ENCODE measurements around the gene AREG. TPM values are rescaled to one million over a fixed set of nuclear protein-coding genes. Genes with fewer than 3 reads are reported as not detected.
"Not testable (repeated sequence)": the region's sequence is repeated elsewhere in the genome, so short reads cannot be mapped to it uniquely, and the experiment has no call there.

Gene AREG
- total and polyA plus RNA-seq, 2 of the 13 experiments (the other 11 are each of a cell fraction or from before 2014, with no cell fraction given) = 6.2 to 7.1 TPM

DNA sequence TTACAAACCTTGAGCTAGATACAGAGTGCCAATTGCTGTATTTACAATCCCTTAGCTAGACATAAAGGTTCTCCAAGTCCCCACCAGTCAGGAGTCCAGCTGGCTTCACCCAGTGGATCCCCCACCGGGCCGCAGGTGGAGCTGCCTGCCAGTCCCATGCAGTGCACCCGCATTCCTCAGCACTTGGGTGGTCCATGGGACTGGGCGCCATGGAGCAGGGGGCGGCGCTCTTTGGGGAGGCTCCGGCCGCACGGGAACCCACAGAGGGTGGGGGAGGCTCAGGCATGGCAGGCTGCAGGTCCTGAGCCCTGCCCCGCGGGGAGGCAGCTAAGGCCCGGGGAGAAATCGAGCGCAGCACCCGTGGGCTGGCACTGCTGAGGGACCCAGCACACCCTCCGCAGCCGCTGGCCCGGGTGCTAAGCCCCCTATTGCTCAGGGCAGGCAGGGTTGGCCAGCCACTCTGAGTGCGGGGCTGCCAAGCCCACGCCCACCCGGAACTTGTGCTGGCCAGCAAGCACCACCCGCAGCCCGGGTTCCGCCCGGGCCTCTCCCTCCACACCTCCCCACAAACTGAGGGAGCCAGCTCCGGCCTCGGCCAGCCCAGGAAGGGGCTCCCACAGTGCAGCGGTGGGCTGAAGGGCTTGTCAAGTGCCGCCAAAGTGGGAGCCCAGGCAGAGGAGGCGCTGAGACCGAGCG, 45.9 kb upstream of the AREG start:
- H3K36me3 ChIP-seq (replicated peaks in 1 of 2; ENCODE audit: control insufficient read depth in 1 of 2, insufficient read depth in 2 of 2, low read length in 2 of 2); H3K9me3 ChIP-seq (ENCODE audit: low read length); in situ Hi-C loops (cut with HindIII; ENCODE audit: extremely low pct_ligation_motif_present, low pct_unique_long_range_greater_than_20kb); intact Hi-C loops (cut with micrococcal nuclease; ENCODE audit: unreplicated experiment); CTCF ChIA-PET (ENCODE audit: low intra/inter-chr PET ratio, low total read pairs); DNase-seq (ENCODE audit: low spot score); BruUV-seq (replicated peaks); H2AFZ ChIP-seq (ENCODE audit: low read length); POLR2A ChIA-PET; H3K4me1 ChIP-seq (ENCODE audit: insufficient read depth, low read length); H3K9ac ChIP-seq (ENCODE audit: insufficient read depth, low read depth, low read length); H3K4me3 ChIP-seq (replicated peaks in 1 of 3; ENCODE audit: insufficient read depth in 1 of 3, low read depth in 2 of 3, low read length in 3 of 3); H3K4me2 ChIP-seq (ENCODE audit: low read depth, low read length); FAIRE-seq; H3K79me2 ChIP-seq (ENCODE audit: insufficient read depth, low read length); H4K20me1 ChIP-seq (ENCODE audit: insufficient read depth, low read length); H3K27ac ChIP-seq (ENCODE audit: extremely low read length, insufficient read depth, low read length); H3K27me3 ChIP-seq (ENCODE audit: control insufficient read depth in 1 of 2, insufficient read depth in 2 of 2, low read length in 2 of 2); ATAC-seq: not testable (repeated sequence)
- 97% methylated on average over 4 of the region's 32 CpGs for WGBS (ENCODE audit: low lambda C conversion rate)

DNA sequence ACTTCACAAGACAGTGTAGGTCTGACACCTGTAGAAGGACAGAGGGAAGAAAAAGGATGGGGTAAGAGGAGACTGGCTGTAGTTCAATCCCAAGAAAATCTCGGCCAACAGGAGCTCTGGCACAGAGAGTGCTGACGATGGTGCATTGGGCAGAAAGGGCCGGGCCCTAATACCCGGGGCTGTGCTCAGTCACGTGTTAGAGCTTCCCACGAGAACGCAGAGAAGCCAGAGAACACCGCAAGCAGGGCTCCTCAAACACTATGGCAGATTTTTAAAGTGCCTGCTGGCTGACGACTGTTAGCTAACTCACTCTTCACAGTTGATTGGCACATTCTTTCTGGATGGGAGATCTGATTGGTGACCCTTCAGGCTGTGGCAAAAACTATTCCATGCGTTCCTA, 44.5 kb upstream of the AREG start:
- in situ Hi-C loops (cut with HindIII; ENCODE audit: extremely low pct_ligation_motif_present, low pct_unique_long_range_greater_than_20kb) = no loop called here
- Histone ChIP-seq H3K9me3 (ENCODE audit: low read length) (no peaks in the 10 kb centered on the region), H2AFZ (ENCODE audit: low read length) (no peak overlapping the region), H3K27ac (ENCODE audit: extremely low read length, insufficient read depth, low read length) (no peak overlapping the region), H3K4me2 (ENCODE audit: low read depth, low read length) (no peak overlapping the region), H3K4me1 (ENCODE audit: insufficient read depth, low read length) (no peaks in the 10 kb centered on the region), H4K20me1 (ENCODE audit: insufficient read depth, low read length) (no peaks in the 10 kb centered on the region), H3K79me2 (ENCODE audit: insufficient read depth, low read length) (no peaks in the 10 kb centered on the region), H3K4me3 (replicated peaks in 1 of 3; ENCODE audit: insufficient read depth in 1 of 3, low read depth in 2 of 3, low read length in 3 of 3) (no peak overlapping the region), H3K27me3 (ENCODE audit: control insufficient read depth in 1 of 2, insufficient read depth in 2 of 2, low read length in 2 of 2) (no peaks in the 10 kb centered on the region), H3K36me3 (replicated peaks in 1 of 2; ENCODE audit: control insufficient read depth in 1 of 2, insufficient read depth in 2 of 2, low read length in 2 of 2) (no peaks in the 10 kb centered on the region), H3K9ac (ENCODE audit: insufficient read depth, low read depth, low read length) (no peak overlapping the region)
- no peak for ATAC-seq
- CTCF ChIA-PET (ENCODE audit: low intra/inter-chr PET ratio, low total read pairs) = no interaction called here
- intact Hi-C loops (cut with micrococcal nuclease; ENCODE audit: unreplicated experiment) = no loop called here
- 32% methylated on average over 7 of the region's 10 CpGs for WGBS (ENCODE audit: low lambda C conversion rate)
- POLR2A ChIA-PET = no interaction called here
- BruUV-seq (replicated peaks) = no TSS peak
- FAIRE-seq = no peak
- DNase-seq (ENCODE audit: low spot score) = no peak
- TF ChIP-seq NR2F1 (CRISPR knock-in tag; IDR thresholded peaks at IDR 0.05) (no peak), BCL6 (CRISPR knock-in tag; IDR thresholded peaks at IDR 0.05) (no peak), ZBTB1 (CRISPR knock-in tag; IDR thresholded peaks at IDR 0.05; ENCODE audit: borderline replicate concordance) (no peak), DNMT3B (CRISPR knock-in tag; conservative IDR thresholded peaks at IDR 0.05) (no peak), ZNF225 (CRISPR knock-in tag; IDR thresholded peaks at IDR 0.05) (no peak), FOXJ3 (CRISPR knock-in tag; IDR thresholded peaks at IDR 0.05; ENCODE audit: borderline replicate concordance) (no peak), GLI4 (CRISPR knock-in tag; IDR thresholded peaks at IDR 0.05; ENCODE audit: borderline replicate concordance) (no peak), ARNT (IDR thresholded peaks at IDR 0.05) (no peak), CBX2 (IDR thresholded peaks at IDR 0.05; ENCODE audit: low read depth, low read length) (no peak), CBX2 (CRISPR knock-in tag; IDR thresholded peaks at IDR 0.05; ENCODE audit: low read depth) (no peak), SNAPC2 (CRISPR knock-in tag; IDR thresholded peaks at IDR 0.05) (no peak), SP1 (IDR thresholded peaks at IDR 0.05) (no peak), SP1 (CRISPR knock-in tag; IDR thresholded peaks at IDR 0.05) (no peak), ZNF17 (CRISPR knock-in tag; IDR thresholded peaks at IDR 0.05) (no peak), ZNF772 (CRISPR knock-in tag; IDR thresholded peaks at IDR 0.05) (no peak)
- TF ChIP-seq, protein P1, sequence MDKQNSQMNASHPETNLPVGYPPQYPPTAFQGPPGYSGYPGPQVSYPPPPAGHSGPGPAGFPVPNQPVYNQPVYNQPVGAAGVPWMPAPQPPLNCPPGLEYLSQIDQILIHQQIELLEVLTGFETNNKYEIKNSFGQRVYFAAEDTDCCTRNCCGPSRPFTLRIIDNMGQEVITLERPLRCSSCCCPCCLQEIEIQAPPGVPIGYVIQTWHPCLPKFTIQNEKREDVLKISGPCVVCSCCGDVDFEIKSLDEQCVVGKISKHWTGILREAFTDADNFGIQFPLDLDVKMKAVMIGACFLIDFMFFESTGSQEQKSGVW (CRISPR knock-in tag; IDR thresholded peaks at IDR 0.05; ENCODE audit: borderline replicate concordance) = no peak

All from HepG2 (cell line).